GM23338 (cell line): Measurements from ENCODE around the gene VSIG4. TPM values are rescaled to one million over a fixed set of nuclear protein-coding genes. Genes with fewer than 3 reads are reported as not detected.
"Not testable (repeated sequence)": the region's sequence is repeated elsewhere in the genome, so short reads cannot be mapped to it uniquely, and the experiment has no call there.

Experiments
- ATAC-seq: fragments of 200-7000 bp; cut with Tn5 transposase; 3 replicates; pipeline ENCODE4 v1.9.1; 2020
- DNase-seq: peaks from one replicate; pipeline ENCODE4 v3.0.0-alpha.2; 2015; ENCODE audit warnings: low spot score
- H2AFZ ChIP-seq: fragments of 200-600 bp; sonication (generic); 2 replicates; pipeline ENCODE4 v1.8.0; 2016; ENCODE audit warnings: antibody characterized with exemption, mild to moderate bottlenecking, moderate library complexity
- H3F3A ChIP-seq: fragments of 200-600 bp; sonication (generic); replicated peaks from 2 replicates; pipeline ENCODE4 v1.8.0; 2017; ENCODE audit warnings: antibody characterized with exemption, mixed run types, low read depth
- H3K27ac ChIP-seq: fragments of 200-600 bp; sonication (generic); 2 replicates; pipeline ENCODE4 v1.6.1; 2016; ENCODE audit warnings: low read depth
- H3K27me3 ChIP-seq: fragments of 200-600 bp; sonication (generic); 2 replicates; pipeline ENCODE4 v1.8.0; 2016; ENCODE audit warnings: mild to moderate bottlenecking, mixed run types, moderate library complexity; ENCODE audit not compliant: insufficient read depth
- H3K36me3 ChIP-seq: fragments of 200-600 bp; sonication (generic); 2 replicates; pipeline ENCODE4 v1.8.0; 2016; ENCODE audit warnings: mild to moderate bottlenecking; ENCODE audit not compliant: insufficient read depth
- H3K4me1 ChIP-seq: fragments of 200-600 bp; sonication (generic); 2 replicates; pipeline ENCODE4 v1.8.0; 2016; ENCODE audit warnings: mild to moderate bottlenecking, moderate library complexity; ENCODE audit not compliant: insufficient read depth
- H3K4me2 ChIP-seq: fragments of 200-600 bp; sonication (generic); 2 replicates; pipeline ENCODE4 v1.7.1; 2017; ENCODE audit warnings: mixed run types
- H3K4me3 ChIP-seq: fragments of 200-600 bp; sonication (generic); 2 replicates; pipeline ENCODE4 v1.6.1; 2016; ENCODE audit warnings: mixed run types
- H3K79me2 ChIP-seq: fragments of 200-600 bp; sonication (generic); replicated peaks from 2 replicates; pipeline ENCODE4 v1.8.0; 2017; ENCODE audit warnings: mild to moderate bottlenecking; ENCODE audit not compliant: insufficient read depth
- H3K9me2 ChIP-seq: fragments of 200-600 bp; sonication (generic); 2 replicates; pipeline ENCODE4 v1.8.0; 2017; ENCODE audit not compliant: insufficient read depth
- H4K20me1 ChIP-seq: fragments of 200-600 bp; sonication (generic); replicated peaks from 2 replicates; pipeline ENCODE4 v1.8.0; 2017; ENCODE audit warnings: mild to moderate bottlenecking; ENCODE audit not compliant: insufficient read depth
- H3K27ac Mint-ChIP-seq: 2 replicates; pipeline ENCODE4 v1.8.0; 2020; ENCODE audit warnings: inconsistent platforms, mild to moderate bottlenecking, moderate library complexity, mixed read lengths
- H3K27me3 Mint-ChIP-seq: 3 replicates; pipeline ENCODE4 v1.8.0; 2022; ENCODE audit warnings: low read depth, mild to moderate bottlenecking, moderate library complexity, mixed read lengths, inconsistent platforms; ENCODE audit not compliant: insufficient read depth, poor library complexity
- H3K36me3 Mint-ChIP-seq: 3 replicates; pipeline ENCODE4 v1.8.0; 2021; ENCODE audit warnings: low read depth, mild to moderate bottlenecking, inconsistent platforms, moderate library complexity, mixed read lengths
- H3K4me1 Mint-ChIP-seq: 3 replicates; pipeline ENCODE4 v1.8.0; 2020; ENCODE audit warnings: mild to moderate bottlenecking, inconsistent platforms, mixed read lengths
- H3K4me3 Mint-ChIP-seq: 3 replicates; pipeline ENCODE4 v1.8.0; 2021; ENCODE audit warnings: moderate library complexity, mild to moderate bottlenecking, inconsistent platforms, mixed read lengths
- H3K9me3 Mint-ChIP-seq: 3 replicates; pipeline ENCODE4 v1.8.0; 2020; ENCODE audit warnings: moderate library complexity, mild to moderate bottlenecking, inconsistent platforms, mixed read lengths
- CREB1 ChIP-seq: fragments of 250-450 bp; sonication (Bioruptor Pico); IDR thresholded peaks from 2 replicates; pipeline ENCODE4 v1.5.0; 2020; ENCODE audit warnings: low read depth, mild to moderate bottlenecking, moderate library complexity
- EZH2 ChIP-seq: fragments of 200-600 bp; sonication (generic); IDR thresholded peaks from one replicate; pipeline ENCODE4 v1.8.0; 2017; ENCODE audit warnings: antibody characterized with exemption, mild to moderate bottlenecking, low read depth; ENCODE audit not compliant: unreplicated experiment
- EZH2phosphoT487 ChIP-seq: fragments of 200-600 bp; sonication (generic); IDR thresholded peaks from one replicate; pipeline ENCODE4 v1.8.1; 2018; ENCODE audit warnings: antibody characterized with exemption; ENCODE audit not compliant: unreplicated experiment
- JUNB ChIP-seq: IDR thresholded peaks from one replicate; pipeline ENCODE4 v1.6.1; 2016; ENCODE audit warnings: antibody characterized with exemption; ENCODE audit not compliant: unreplicated experiment
- POLR2AphosphoS5 ChIP-seq: IDR thresholded peaks from 2 replicates; pipeline ENCODE4 v1.6.1; 2016; ENCODE audit warnings: antibody characterized with exemption, low read depth
- STAT1 ChIP-seq: IDR thresholded peaks from one replicate; pipeline ENCODE4 v1.6.1; 2016; ENCODE audit warnings: antibody characterized with exemption; ENCODE audit not compliant: unreplicated experiment
- polyA plus RNA-seq: library from polyadenylated mRNA; unstranded; fragments of >200 nt; fragmentation: Nextera tagmentation; extraction: Ambion mirVana; gene quantifications from 2 replicates; pipeline ENCODE4 v1.2.1, GENCODE V29; 2016
- total RNA-seq: library from RNA; depleted of rRNA; stranded (reverse); fragments of >200 nt; shearing (Covaris generic); gene quantifications from 2 replicates; pipeline ENCODE4 v1.2.3, GENCODE V29; 2014
- TF ChIP-seq, protein P1 (sequence below): IDR thresholded peaks from 2 replicates; pipeline ENCODE4 v1.6.1; 2016; ENCODE audit warnings: antibody characterized with exemption
- TF ChIP-seq, protein P2 (sequence below), 2 experiments: fragments of 200-600 bp in 1 of 2; sonication (generic) in 1 of 2; conservative IDR thresholded peaks; 2 replicates each; pipeline versions ENCODE4 v1.5.1 to v1.6.1; 2016 to 2017; ENCODE audit warnings: antibody characterized with exemption in 2 of 2, low read depth in 2 of 2, mild to moderate bottlenecking in 2 of 2, moderate library complexity in 1 of 2
- TF ChIP-seq, protein P3 (sequence below): fragments of 250-450 bp; sonication (Bioruptor Pico); IDR thresholded peaks from 2 replicates; pipeline ENCODE4 v1.5.0; 2020; ENCODE audit warnings: mild to moderate bottlenecking, moderate library complexity
- TF ChIP-seq, protein P4 (sequence below): IDR thresholded peaks from one replicate; pipeline ENCODE4 v1.6.1; 2018; ENCODE audit warnings: antibody characterized with exemption; ENCODE audit not compliant: unreplicated experiment

Gene VSIG4
- total and polyA plus RNA-seq, 2 experiments from 2014 or later: not detected

DNA sequence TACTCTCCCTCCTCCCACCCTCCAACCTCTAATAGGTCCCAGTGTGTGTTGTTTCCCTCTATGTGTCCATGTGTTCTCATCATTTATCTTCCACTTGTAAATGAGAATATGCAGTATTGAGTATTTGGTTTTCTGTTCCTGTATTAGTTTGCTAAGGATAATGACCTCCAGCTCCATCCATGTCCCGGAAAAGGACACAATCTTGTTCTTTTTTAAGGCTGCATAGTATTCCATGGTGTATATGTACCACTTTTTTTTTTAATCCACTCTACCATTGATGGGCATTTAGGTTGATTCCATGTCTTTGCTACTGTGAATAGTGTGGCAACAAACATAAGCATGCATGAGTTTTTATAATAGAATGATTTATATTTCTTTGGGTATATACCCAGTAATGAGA is 62.7 kb downstream of the VSIG4 start:
- not testable (repeated sequence) for H3K79me2 ChIP-seq, H3K27ac ChIP-seq, H3K27ac Mint-ChIP-seq, H3K27me3 Mint-ChIP-seq, H3K36me3 Mint-ChIP-seq, H3K4me3 ChIP-seq, H3K9me3 Mint-ChIP-seq, H3K9me2 ChIP-seq, H3K27me3 ChIP-seq, H3K4me3 Mint-ChIP-seq, H3K4me1 ChIP-seq, H3K4me1 Mint-ChIP-seq, H2AFZ ChIP-seq, H3K36me3 ChIP-seq, H3F3A ChIP-seq, H4K20me1 ChIP-seq, H3K4me2 ChIP-seq, DNase-seq, ATAC-seq

DNA sequence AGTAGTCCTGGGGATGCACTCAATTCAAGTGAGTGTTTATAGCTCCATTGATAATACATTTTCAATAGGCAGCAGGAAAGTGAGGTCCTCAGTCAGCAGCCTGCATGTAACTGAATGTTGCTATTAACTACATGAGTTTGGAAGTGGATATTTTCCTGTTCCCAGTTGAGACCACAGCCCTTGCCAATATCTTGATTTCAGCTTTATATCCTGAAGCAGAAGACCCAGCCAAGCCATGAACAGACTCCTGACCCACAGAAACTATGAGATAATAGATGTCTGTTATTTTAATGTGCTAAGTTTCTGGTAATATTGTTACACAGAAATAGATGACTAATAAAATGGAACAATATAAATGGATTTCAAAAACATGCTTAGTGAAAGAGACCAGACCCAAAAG is 63.7 kb downstream of the VSIG4 start:
- no peak overlapping the region for H3K4me3 ChIP-seq
- no peaks in the 10 kb centered on the region for H3F3A ChIP-seq
- no peaks in the 10 kb centered on the region for H3K9me2 ChIP-seq
- H3K27me3 ChIP-seq: no peaks in the 10 kb centered on the region
- Mint-ChIP-seq H3K27me3 (no peaks in the 10 kb centered on the region), H3K4me1 (no peaks in the 10 kb centered on the region), H3K4me3 (no peak overlapping the region), H3K9me3 (no peaks in the 10 kb centered on the region; the same call in 2 of the 3 replicates), H3K36me3 (no peaks in the 10 kb centered on the region), H3K27ac (no peak overlapping the region)
- H2AFZ ChIP-seq: no peak overlapping the region
- H4K20me1 ChIP-seq: no peaks in the 10 kb centered on the region
- H3K27ac ChIP-seq: no peak overlapping the region
- ATAC-seq: no peak
- no peak for DNase-seq
- H3K4me1 ChIP-seq: no peaks in the 10 kb centered on the region
- H3K36me3 ChIP-seq: no peaks in the 10 kb centered on the region
- no peaks in the 10 kb centered on the region for H3K79me2 ChIP-seq
- H3K4me2 ChIP-seq: no peak overlapping the region
- no peak for TF ChIP-seq CREB1
- TF ChIP-seq, protein P1, sequence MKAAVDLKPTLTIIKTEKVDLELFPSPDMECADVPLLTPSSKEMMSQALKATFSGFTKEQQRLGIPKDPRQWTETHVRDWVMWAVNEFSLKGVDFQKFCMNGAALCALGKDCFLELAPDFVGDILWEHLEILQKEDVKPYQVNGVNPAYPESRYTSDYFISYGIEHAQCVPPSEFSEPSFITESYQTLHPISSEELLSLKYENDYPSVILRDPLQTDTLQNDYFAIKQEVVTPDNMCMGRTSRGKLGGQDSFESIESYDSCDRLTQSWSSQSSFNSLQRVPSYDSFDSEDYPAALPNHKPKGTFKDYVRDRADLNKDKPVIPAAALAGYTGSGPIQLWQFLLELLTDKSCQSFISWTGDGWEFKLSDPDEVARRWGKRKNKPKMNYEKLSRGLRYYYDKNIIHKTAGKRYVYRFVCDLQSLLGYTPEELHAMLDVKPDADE: no peak
- TF ChIP-seq EZH2: no peak
- no peak for TF ChIP-seq POLR2AphosphoS5
- TF ChIP-seq, protein P2, sequence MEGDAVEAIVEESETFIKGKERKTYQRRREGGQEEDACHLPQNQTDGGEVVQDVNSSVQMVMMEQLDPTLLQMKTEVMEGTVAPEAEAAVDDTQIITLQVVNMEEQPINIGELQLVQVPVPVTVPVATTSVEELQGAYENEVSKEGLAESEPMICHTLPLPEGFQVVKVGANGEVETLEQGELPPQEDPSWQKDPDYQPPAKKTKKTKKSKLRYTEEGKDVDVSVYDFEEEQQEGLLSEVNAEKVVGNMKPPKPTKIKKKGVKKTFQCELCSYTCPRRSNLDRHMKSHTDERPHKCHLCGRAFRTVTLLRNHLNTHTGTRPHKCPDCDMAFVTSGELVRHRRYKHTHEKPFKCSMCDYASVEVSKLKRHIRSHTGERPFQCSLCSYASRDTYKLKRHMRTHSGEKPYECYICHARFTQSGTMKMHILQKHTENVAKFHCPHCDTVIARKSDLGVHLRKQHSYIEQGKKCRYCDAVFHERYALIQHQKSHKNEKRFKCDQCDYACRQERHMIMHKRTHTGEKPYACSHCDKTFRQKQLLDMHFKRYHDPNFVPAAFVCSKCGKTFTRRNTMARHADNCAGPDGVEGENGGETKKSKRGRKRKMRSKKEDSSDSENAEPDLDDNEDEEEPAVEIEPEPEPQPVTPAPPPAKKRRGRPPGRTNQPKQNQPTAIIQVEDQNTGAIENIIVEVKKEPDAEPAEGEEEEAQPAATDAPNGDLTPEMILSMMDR (conservative IDR thresholded peaks at IDR 0.05; ENCODE audit: low read depth in 2 of 2): no peak
- TF ChIP-seq STAT1: no peak
- TF ChIP-seq JUNB: no peak
- TF ChIP-seq, protein P3, sequence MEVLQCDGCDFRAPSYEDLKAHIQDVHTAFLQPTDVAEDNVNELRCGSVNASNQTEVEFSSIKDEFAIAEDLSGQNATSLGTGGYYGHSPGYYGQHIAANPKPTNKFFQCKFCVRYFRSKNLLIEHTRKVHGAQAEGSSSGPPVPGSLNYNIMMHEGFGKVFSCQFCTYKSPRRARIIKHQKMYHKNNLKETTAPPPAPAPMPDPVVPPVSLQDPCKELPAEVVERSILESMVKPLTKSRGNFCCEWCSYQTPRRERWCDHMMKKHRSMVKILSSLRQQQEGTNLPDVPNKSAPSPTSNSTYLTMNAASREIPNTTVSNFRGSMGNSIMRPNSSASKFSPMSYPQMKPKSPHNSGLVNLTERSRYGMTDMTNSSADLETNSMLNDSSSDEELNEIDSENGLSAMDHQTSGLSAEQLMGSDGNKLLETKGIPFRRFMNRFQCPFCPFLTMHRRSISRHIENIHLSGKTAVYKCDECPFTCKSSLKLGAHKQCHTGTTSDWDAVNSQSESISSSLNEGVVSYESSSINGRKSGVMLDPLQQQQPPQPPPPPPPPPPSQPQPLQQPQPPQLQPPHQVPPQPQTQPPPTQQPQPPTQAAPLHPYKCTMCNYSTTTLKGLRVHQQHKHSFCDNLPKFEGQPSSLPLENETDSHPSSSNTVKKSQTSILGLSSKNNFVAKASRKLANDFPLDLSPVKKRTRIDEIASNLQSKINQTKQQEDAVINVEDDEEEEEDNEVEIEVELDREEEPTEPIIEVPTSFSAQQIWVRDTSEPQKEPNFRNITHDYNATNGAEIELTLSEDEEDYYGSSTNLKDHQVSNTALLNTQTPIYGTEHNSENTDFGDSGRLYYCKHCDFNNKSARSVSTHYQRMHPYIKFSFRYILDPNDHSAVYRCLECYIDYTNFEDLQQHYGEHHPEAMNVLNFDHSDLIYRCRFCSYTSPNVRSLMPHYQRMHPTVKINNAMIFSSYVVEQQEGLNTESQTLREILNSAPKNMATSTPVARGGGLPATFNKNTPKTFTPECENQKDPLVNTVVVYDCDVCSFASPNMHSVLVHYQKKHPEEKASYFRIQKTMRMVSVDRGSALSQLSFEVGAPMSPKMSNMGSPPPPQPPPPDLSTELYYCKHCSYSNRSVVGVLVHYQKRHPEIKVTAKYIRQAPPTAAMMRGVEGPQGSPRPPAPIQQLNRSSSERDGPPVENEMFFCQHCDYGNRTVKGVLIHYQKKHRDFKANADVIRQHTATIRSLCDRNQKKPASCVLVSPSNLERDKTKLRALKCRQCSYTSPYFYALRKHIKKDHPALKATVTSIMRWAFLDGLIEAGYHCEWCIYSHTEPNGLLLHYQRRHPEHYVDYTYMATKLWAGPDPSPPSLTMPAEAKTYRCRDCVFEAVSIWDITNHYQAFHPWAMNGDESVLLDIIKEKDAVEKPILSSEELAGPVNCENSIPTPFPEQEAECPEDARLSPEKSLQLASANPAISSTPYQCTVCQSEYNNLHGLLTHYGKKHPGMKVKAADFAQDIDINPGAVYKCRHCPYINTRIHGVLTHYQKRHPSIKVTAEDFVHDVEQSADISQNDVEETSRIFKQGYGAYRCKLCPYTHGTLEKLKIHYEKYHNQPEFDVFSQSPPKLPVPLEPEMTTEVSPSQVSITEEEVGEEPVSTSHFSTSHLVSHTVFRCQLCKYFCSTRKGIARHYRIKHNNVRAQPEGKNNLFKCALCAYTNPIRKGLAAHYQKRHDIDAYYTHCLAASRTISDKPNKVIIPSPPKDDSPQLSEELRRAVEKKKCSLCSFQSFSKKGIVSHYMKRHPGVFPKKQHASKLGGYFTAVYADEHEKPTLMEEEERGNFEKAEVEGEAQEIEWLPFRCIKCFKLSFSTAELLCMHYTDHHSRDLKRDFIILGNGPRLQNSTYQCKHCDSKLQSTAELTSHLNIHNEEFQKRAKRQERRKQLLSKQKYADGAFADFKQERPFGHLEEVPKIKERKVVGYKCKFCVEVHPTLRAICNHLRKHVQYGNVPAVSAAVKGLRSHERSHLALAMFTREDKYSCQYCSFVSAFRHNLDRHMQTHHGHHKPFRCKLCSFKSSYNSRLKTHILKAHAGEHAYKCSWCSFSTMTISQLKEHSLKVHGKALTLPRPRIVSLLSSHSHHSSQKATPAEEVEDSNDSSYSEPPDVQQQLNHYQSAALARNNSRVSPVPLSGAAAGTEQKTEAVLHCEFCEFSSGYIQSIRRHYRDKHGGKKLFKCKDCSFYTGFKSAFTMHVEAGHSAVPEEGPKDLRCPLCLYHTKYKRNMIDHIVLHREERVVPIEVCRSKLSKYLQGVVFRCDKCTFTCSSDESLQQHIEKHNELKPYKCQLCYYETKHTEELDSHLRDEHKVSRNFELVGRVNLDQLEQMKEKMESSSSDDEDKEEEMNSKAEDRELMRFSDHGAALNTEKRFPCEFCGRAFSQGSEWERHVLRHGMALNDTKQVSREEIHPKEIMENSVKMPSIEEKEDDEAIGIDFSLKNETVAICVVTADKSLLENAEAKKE: no peak
- TF ChIP-seq, protein P4, sequence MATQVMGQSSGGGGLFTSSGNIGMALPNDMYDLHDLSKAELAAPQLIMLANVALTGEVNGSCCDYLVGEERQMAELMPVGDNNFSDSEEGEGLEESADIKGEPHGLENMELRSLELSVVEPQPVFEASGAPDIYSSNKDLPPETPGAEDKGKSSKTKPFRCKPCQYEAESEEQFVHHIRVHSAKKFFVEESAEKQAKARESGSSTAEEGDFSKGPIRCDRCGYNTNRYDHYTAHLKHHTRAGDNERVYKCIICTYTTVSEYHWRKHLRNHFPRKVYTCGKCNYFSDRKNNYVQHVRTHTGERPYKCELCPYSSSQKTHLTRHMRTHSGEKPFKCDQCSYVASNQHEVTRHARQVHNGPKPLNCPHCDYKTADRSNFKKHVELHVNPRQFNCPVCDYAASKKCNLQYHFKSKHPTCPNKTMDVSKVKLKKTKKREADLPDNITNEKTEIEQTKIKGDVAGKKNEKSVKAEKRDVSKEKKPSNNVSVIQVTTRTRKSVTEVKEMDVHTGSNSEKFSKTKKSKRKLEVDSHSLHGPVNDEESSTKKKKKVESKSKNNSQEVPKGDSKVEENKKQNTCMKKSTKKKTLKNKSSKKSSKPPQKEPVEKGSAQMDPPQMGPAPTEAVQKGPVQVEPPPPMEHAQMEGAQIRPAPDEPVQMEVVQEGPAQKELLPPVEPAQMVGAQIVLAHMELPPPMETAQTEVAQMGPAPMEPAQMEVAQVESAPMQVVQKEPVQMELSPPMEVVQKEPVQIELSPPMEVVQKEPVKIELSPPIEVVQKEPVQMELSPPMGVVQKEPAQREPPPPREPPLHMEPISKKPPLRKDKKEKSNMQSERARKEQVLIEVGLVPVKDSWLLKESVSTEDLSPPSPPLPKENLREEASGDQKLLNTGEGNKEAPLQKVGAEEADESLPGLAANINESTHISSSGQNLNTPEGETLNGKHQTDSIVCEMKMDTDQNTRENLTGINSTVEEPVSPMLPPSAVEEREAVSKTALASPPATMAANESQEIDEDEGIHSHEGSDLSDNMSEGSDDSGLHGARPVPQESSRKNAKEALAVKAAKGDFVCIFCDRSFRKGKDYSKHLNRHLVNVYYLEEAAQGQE: no peak
- no peak for TF ChIP-seq EZH2phosphoT487
